ENCODE data around the gene OR5B3. TPM values are rescaled to one million over a fixed set of nuclear protein-coding genes. Genes with fewer than 3 reads are reported as not detected.

Gene OR5B3
- total RNA-seq: not detected

GRCh38 chr11:58406774-58407173, at the start of gene OR5B3:
TSS of gene OR5B3 (minus strand) at chr11:58406874. CDS start at chr11:58403409, 3,465 bp downstream.

GRCh38 chr11:58442136-58442535, 35.5 kb upstream of the OR5B3 start, which contains the start of gene OR5B12:
TSS of gene OR5B12 (minus strand) at chr11:58442236. CDS start at chr11:58440151, 2,085 bp downstream.

GRCh38 chr11:58428021-58428420, 21.3 kb upstream of the OR5B3 start, which contains the start of gene OR5B2:
TSS of gene OR5B2 (minus strand) at chr11:58428121. CDS start at chr11:58423261, 4,860 bp downstream.

GRCh38 chr11:58358969-58359368, 47.7 kb downstream of the OR5B3 start, which contains the start of gene OR5B17:
TSS of gene OR5B17 (minus strand) at chr11:58359069. CDS start at chr11:58359069, 0 bp downstream.

Other genes with a start within 250 kb of the OR5B3 start
- not detected for gene OR9Q2, start 217.8 kb downstream of the OR5B3 start, total RNA-seq
- gene OR1S2, start 202.7 kb downstream of the OR5B3 start, total RNA-seq: not detected
- not detected for gene OR1S1, start 194.2 kb downstream of the OR5B3 start, total RNA-seq
- gene OR10Q1, start 178.0 kb downstream of the OR5B3 start, total RNA-seq: not detected
- not detected for gene OR10W1, start 138.6 kb downstream of the OR5B3 start, total RNA-seq
- gene OR5B17, start 47.8 kb downstream of the OR5B3 start, total RNA-seq: not detected
- gene OR5B2, start 21.2 kb upstream of the OR5B3 start, total RNA-seq: not detected
- gene OR5B12, start 35.4 kb upstream of the OR5B3 start, total RNA-seq: not detected
- gene OR5B21, start 101.2 kb upstream of the OR5B3 start, total RNA-seq: under 1 TPM; 0.26 to 0.30 TPM
- gene LPXN, start 169.0 kb upstream of the OR5B3 start, total RNA-seq: 100 to 1,000 TPM; 131 to 137 TPM
- 10 to 100 TPM; 44.8 to 46.7 TPM for gene ZFP91, start 172.2 kb upstream of the OR5B3 start, total RNA-seq
- gene CNTF, start 215.8 kb upstream of the OR5B3 start, total RNA-seq: 1 to 10 TPM; 3.0 to 3.7 TPM